ENCODE measurements around the gene ISL2. TPM values are rescaled to one million over a fixed set of nuclear protein-coding genes. Genes with fewer than 3 reads are reported as not detected.

The ISL2 gene
- total RNA-seq, 4 donors from 2014 or later: 0.67 to 11.6 TPM; not detected in 2

DNA sequence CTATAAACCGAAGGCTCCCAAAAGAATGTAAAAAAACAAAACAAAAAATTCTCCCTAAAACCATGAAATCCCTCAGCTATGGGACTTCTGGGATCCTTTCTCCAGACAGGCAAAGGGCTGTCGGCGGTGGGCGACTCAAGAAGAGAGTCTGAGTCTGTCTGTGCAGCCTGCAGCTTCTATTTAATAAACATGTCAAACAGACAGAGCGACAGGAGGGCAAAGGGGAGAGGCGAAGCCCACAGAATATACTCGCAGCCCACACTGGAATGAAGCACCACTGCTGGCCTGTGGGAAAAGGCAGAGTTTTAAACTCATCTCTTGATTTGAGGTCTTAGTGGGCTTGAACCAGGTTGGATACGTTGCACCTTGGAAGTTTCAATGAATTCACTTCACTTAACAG lies 40.2 kb downstream of the ISL2 start:
- TF ChIP-seq POLR2A (IDR thresholded peaks at IDR 0.05): no peak
- TF ChIP-seq, protein P1, sequence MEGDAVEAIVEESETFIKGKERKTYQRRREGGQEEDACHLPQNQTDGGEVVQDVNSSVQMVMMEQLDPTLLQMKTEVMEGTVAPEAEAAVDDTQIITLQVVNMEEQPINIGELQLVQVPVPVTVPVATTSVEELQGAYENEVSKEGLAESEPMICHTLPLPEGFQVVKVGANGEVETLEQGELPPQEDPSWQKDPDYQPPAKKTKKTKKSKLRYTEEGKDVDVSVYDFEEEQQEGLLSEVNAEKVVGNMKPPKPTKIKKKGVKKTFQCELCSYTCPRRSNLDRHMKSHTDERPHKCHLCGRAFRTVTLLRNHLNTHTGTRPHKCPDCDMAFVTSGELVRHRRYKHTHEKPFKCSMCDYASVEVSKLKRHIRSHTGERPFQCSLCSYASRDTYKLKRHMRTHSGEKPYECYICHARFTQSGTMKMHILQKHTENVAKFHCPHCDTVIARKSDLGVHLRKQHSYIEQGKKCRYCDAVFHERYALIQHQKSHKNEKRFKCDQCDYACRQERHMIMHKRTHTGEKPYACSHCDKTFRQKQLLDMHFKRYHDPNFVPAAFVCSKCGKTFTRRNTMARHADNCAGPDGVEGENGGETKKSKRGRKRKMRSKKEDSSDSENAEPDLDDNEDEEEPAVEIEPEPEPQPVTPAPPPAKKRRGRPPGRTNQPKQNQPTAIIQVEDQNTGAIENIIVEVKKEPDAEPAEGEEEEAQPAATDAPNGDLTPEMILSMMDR (IDR thresholded peaks at IDR 0.05): no peak
- no peaks in the 10 kb centered on the region for H3K27me3 ChIP-seq
- no peaks in the 10 kb centered on the region for H3K4me1 ChIP-seq
- H3K27ac ChIP-seq: no peak overlapping the region
- DNase-seq: no peak
- no peaks in the 10 kb centered on the region for H3K9me3 ChIP-seq
- H3K4me3 ChIP-seq: no peak overlapping the region
- peaks cover 0 to 25% (median 0%) of the 10 kb centered on the region in 3 donors for H3K36me3 ChIP-seq

DNA sequence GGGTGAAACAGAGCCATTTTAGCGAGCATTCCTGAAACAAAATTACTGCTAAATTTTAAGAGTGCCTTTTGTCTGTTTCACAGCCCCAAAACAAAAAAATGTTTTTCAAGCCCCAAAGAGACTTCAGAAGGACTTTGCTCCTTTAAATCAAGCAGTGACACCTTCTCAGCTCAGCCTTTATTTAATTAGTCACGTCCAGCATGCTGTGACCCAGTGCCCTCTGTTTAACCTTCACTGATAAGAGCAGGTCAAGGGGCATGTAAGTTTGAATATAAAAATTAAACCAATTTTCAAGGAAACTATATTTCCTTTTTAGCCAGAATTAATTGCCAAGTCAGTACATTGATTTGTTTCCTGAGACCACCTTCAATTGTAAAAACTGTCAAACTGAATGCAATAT lies 40.6 kb downstream of the ISL2 start:
- no peak for DNase-seq
- Histone ChIP-seq H3K4me3 (no peak overlapping the region), H3K36me3 (peaks cover 0 to 23% (median 0%) of the 10 kb centered on the region in 3 donors), H3K9me3 (no peaks in the 10 kb centered on the region), H3K27ac (no peak overlapping the region), H3K27me3 (no peaks in the 10 kb centered on the region), H3K4me1 (no peaks in the 10 kb centered on the region)
- no peak for TF ChIP-seq POLR2A (IDR thresholded peaks at IDR 0.05)
- TF ChIP-seq, protein P1 (IDR thresholded peaks at IDR 0.05): no peak

DNA sequence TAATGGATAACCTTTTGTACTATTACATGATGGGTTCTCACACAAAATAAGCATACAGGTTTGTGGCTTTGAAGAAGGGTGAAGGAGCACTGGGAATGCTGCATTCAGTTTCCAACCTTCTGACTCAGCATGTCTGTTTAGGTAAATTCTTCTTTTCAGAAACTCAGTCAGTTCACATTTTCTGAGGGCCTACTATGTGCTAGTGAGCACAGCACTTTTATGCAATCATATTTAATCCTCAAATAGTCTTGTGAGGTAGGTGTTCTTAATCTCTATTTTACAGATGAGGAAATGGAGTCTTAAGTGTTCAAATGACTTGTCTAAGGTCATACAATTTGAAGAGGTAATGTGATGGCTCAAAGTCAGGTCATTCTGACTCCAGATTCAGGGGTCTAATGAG lies 41.2 kb downstream of the ISL2 start:
- Histone ChIP-seq H3K27me3 (no peaks in the 10 kb centered on the region), H3K9me3 (no peaks in the 10 kb centered on the region), H3K4me1 (no peaks in the 10 kb centered on the region), H3K36me3 (peaks cover 0 to 21% (median 0%) of the 10 kb centered on the region in 3 donors), H3K27ac (no peak overlapping the region), H3K4me3 (no peak overlapping the region)
- no peak for TF ChIP-seq POLR2A (IDR thresholded peaks at IDR 0.05)
- TF ChIP-seq, protein P1 (IDR thresholded peaks at IDR 0.05): no peak
- no peak for DNase-seq

DNA sequence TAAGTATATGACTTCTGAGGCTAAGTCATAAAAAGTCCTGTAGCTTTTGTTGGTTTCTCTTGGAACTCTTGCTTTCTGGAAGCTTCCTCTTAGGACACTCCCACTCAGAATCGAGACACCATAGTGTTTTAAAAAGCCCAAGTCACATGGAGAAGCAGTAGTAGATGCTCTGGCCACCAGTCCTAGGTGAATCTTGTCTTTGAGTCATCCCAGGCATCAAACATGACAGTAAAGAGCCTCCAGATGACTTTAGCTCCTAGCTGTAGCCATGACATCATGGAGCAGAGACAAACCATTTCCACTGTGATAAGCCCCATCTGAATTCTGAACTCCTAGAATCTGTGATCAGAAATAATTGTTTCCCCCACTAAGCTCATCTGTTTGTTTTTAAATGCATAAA lies 42.1 kb downstream of the ISL2 start:
- Histone ChIP-seq H3K27me3 (no peaks in the 10 kb centered on the region), H3K9me3 (no peaks in the 10 kb centered on the region)

DNA sequence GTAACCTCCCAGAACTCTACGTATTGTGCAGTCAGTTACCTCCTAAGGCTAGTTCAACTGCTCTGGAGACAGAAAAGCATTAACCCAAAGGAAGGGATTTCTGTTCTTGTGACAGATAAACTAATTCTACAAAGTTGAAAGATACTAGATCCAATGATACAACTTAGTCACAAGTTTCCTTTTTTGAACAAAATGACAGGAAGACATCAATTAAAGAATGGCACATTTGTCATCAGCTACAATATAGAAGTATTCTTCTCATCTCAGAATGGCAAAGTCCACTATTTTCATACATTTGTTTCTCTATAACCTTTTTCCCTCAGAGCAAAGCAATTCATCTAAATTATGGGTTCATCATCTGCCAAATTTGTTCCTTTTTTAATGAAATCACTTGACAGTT lies 43.7 kb downstream of the ISL2 start:
- no peaks in the 10 kb centered on the region for H3K9me3 ChIP-seq
- peaks cover 0 to 9% (median 0%) of the 10 kb centered on the region in 3 donors for H3K36me3 ChIP-seq
- TF ChIP-seq POLR2A (IDR thresholded peaks at IDR 0.05): no peak
- TF ChIP-seq, protein P1 (IDR thresholded peaks at IDR 0.05): no peak
- no peaks in the 10 kb centered on the region for H3K27me3 ChIP-seq
- no peaks in the 10 kb centered on the region for H3K4me1 ChIP-seq
- H3K4me3 ChIP-seq: no peak overlapping the region
- no peak overlapping the region for H3K27ac ChIP-seq
- no peak for DNase-seq

More for the DNA sequence above, 42.1 kb downstream of the ISL2 start:
- H3K4me1 ChIP-seq: no peaks in the 10 kb centered on the region
- H3K27ac ChIP-seq: no peak overlapping the region
- no peak for DNase-seq
- H3K4me3 ChIP-seq: no peak overlapping the region
- H3K36me3 ChIP-seq: peaks cover 0 to 14% (median 0%) of the 10 kb centered on the region in 3 donors
- no peak for TF ChIP-seq POLR2A (IDR thresholded peaks at IDR 0.05)
- TF ChIP-seq, protein P1 (IDR thresholded peaks at IDR 0.05): no peak

DNA sequence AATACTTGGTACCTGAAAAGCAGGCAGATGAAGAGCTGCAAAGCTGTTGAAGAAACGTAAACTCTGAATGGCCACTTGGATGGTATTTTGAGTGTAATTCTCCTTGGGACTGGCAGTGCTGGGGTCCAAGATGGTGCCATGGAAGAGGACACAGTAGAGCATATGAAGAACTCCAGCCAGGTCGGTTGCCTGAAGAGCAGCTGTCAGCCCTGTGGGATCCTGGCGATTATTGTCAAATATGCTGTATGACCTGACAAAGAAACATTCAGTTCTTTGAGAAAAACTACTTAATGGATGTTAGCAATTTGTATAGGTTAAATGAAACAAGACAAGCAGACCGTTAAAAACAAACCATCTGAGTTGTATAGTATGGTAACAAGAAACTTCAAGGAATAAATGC lies 44.8 kb downstream of the ISL2 start:
- H3K27me3 ChIP-seq: no peaks in the 10 kb centered on the region
- no peaks in the 10 kb centered on the region for H3K9me3 ChIP-seq
- no peak overlapping the region for H3K27ac ChIP-seq
- TF ChIP-seq, protein P1 (IDR thresholded peaks at IDR 0.05): no peak
- no peak for TF ChIP-seq POLR2A (IDR thresholded peaks at IDR 0.05)
- H3K36me3 ChIP-seq: peaks cover 0 to 9% (median 0%) of the 10 kb centered on the region in 3 donors
- no peaks in the 10 kb centered on the region for H3K4me1 ChIP-seq
- H3K4me3 ChIP-seq: no peak overlapping the region
- no peak for DNase-seq

Data from Peyer's patch (tissue), 4 donors.